Fibroblast of lung (primary cell): ENCODE data around the gene HOXA13.
A peak's percentile ranks its signal among the peaks of the same experiment; 100 is the strongest.

ENCODE experiments used
- EZH2 ChIP-seq: IDR thresholded peaks from 2 replicates; pipeline ENCODE4 v1.5.1; 2012; ENCODE audit warnings: low read length, control low read depth, mild to moderate bottlenecking; ENCODE audit errors: missing control alignments
- TF ChIP-seq, protein P1 (sequence below), 2 donors: IDR thresholded peaks in 1 of 2; conservative IDR thresholded peaks in 1 of 2; 1 replicate in 1 of 2; 2 replicates in 1 of 2; pipeline ENCODE4 v1.5.1; 2011 to 2012; ENCODE audit warnings: low read length in 2 of 2, control low read depth in 1 of 2, inconsistent platforms in 1 of 2, low read depth in 1 of 2, mild to moderate bottlenecking in 1 of 2

DNA sequence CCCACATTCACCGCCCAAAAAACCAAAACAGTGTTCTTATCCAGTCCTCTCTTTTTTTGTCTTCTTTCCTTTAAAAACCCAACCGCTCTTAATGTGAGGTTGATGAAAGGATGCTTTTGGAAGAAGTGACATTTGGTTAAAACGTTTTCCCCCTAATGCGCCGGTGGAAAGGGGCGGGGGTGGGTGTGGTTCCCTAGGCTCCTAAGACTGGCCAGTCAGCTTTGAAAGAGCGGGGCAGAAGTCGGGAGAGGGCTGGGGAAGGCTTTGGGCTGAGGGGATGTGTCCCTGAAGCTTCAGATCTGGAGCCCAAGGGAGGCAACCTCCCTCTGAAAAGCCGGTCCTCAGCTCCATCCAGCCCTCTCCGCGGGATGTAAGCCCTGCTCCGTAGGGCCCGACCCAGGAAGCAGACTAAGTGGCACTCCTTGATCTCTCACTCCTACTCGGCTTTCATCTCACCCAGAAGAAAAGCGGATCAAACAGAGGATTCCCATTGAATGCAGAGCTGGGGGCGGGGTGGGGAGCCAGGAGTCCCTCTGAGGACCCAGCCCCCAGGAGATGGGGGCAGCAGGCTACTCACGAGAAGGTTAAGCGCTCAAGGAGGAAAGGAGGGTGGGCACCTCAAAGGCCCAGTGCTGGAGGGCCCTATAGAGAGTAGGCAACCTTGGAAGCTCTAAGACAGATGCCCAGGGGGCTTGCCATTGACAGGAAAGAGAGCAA, 40.3 kb upstream of the HOXA13 start:
- TF ChIP-seq, protein P1, sequence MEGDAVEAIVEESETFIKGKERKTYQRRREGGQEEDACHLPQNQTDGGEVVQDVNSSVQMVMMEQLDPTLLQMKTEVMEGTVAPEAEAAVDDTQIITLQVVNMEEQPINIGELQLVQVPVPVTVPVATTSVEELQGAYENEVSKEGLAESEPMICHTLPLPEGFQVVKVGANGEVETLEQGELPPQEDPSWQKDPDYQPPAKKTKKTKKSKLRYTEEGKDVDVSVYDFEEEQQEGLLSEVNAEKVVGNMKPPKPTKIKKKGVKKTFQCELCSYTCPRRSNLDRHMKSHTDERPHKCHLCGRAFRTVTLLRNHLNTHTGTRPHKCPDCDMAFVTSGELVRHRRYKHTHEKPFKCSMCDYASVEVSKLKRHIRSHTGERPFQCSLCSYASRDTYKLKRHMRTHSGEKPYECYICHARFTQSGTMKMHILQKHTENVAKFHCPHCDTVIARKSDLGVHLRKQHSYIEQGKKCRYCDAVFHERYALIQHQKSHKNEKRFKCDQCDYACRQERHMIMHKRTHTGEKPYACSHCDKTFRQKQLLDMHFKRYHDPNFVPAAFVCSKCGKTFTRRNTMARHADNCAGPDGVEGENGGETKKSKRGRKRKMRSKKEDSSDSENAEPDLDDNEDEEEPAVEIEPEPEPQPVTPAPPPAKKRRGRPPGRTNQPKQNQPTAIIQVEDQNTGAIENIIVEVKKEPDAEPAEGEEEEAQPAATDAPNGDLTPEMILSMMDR (conservative IDR thresholded peaks at IDR 0.05 in 1 of 2, IDR thresholded peaks at IDR 0.05 in 1 of 2; ENCODE audit: low read depth in 1 of 2, low read length in 2 of 2): no peak
- peak; percentile 86 for TF ChIP-seq EZH2
